D721Med (cell line): ENCODE results near the gene COPB2.

ENCODE experiments used
- DNase-seq: peaks from one replicate; pipeline ENCODE4 v3.0.0; 2011; ENCODE audit warnings: low spot score; ENCODE audit not compliant: insufficient read length
- FAIRE-seq: peaks from 2 replicates; lab custom pipeline; 2011; peaks lifted over from hg19 to GRCh38; lab: Jason Lieb, UNC
- CTCF ChIP-seq: IDR thresholded peaks from 2 replicates; pipeline ENCODE4 v1.5.1; 2012; ENCODE audit warnings: mild to moderate bottlenecking, control low read depth; ENCODE audit not compliant: insufficient read depth; ENCODE audit errors: missing control alignments

Gene COPB2

GRCh38 chr3:139322346-139322745 is 67.1 kb downstream of the COPB2 start:
- no peak for TF ChIP-seq CTCF
- FAIRE-seq, result no peak
- no peak for DNase-seq

- FAIRE-seq (no peak), DNase-seq (no peak)
- no peak for TF ChIP-seq CTCF
These were observed 68.7 kb downstream of the COPB2 start for GRCh38 chr3:139320551-139321309.

DNA sequence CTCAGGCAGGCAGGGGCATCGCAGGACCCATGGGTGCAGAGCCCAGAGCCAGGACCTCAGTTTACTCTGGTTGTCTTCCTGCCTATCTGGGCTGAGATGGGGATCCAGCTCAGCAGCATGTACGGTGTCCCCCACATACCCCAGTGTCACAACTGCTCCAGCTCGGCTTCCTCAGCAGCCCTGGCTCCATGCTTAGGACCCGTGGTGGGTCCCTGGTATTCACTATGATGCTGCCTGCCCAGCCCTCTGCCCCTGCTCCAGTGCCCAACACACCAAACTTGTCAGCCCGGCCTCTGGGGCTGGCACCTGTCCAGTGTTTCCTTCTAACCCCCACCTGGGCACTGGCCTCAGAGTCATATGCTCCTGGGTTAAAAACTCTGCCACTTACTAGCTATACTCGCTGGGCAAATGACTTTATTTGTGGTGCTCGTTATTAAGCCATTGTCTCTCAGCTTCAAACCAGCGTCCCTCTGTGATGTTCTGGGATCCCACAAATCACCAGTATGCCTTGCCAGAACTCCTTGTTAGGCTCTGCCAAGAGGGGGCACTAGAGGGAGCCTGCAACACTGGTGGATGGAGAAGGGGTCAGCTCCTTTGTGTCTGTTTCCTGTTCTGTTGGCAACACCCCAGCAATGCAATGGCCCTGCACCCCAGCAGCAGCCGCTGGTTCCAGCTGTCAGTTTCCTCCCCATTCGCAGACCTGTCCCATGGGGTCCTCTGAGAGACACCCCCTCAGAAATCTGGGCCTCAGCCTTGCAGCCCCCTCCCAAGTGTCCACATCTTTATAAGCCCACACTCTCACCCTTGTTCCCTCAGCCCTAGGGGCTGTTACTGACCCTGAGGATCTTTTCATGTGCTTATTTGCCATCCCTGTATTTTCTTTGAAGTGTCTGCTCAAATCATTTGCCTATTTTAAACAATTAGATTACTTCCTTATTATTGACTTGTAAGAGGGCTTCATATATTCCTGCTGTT is 69.7 kb downstream of the COPB2 start:
- TF ChIP-seq CTCF, result peak; percentile 40
- DNase-seq, result no peak
- FAIRE-seq, result no peak

DNA sequence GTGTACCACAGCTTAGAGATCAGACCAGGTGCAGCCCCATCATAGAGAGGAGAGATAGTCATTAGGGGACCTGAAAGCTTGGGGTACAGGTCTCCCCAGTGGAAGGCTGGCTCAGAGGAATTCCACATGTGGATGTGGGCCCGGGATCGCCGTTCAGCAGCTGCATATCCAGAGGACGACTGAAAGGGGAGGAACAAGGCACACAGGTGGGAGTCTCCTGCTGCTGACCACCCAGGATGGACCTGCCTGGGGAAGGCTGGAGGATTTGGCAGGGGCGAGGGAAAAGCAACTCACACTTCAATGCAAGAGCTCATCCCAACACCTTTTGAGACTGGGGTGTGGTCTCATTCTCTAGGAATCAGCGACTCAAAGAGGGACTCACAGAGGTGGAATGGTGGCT is 70.6 kb downstream of the COPB2 start:
- no peak for TF ChIP-seq CTCF
- DNase-seq (no peak), FAIRE-seq (no peak)

DNA sequence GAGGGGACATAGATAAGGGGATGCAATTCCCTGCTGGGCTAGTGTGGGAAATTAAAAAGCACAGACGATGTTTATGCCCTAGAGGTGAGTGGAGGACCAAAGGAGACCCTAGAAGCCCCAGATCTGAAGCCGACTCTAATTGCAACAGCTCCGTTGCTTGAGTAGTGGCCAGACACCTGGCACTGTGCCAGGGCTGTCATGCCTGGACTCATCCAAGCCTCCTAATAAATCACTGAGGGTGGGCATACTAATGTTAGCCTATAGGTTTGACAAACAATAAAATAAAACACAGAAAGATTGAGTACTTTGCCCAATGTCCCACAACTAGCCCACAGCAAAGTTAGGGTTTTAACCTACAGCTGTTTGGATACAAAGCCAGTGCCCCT is 71.0 kb downstream of the COPB2 start:
- no peak for TF ChIP-seq CTCF
- DNase-seq (no peak), FAIRE-seq (no peak)

GRCh38 chr3:139317660-139318430 is 71.6 kb downstream of the COPB2 start:
- TF ChIP-seq CTCF, result no peak
- DNase-seq (no peak), FAIRE-seq (no peak)
